Measurements from ENCODE around the gene CSF3.
"Not testable (repeated sequence)": the region's sequence is repeated elsewhere in the genome, so short reads cannot be mapped to it uniquely, and the experiment has no call there.

The CSF3 gene

GRCh38 chr17:40000161-40000560 lies 15.1 kb upstream of the CSF3 start:
- no peak overlapping the region for H4K8ac ChIP-seq (ENCODE audit: low read depth, low read length)
- H3K18ac ChIP-seq (ENCODE audit: low read length), result no peak overlapping the region
- DNase-seq, result no peak
- H3K27me3 ChIP-seq (ENCODE audit: insufficient read depth, low read length, poor library complexity), result no peaks in the 10 kb centered on the region
- H3K79me1 ChIP-seq (ENCODE audit: low read length), result no peaks in the 10 kb centered on the region
- WGBS (ENCODE audit: extremely low coverage, insufficient coverage, low lambda C conversion rate), result no CpG with 5 or more reads among the region's 7 CpGs
- H2BK120ac ChIP-seq (ENCODE audit: low read depth, low read length), result no peak overlapping the region
- no peak overlapping the region for H3K9ac ChIP-seq (ENCODE audit: low read length)
- H3K4ac ChIP-seq (ENCODE audit: low read depth, low read length), result no peak overlapping the region
- H3K79me2 ChIP-seq (ENCODE audit: control insufficient read depth, insufficient read depth, low read length), result no peaks in the 10 kb centered on the region
- H2AK5ac ChIP-seq (ENCODE audit: low read length), result no peak overlapping the region
- H3K4me2 ChIP-seq (ENCODE audit: low read length), result no peak overlapping the region
- no peak overlapping the region for H4K5ac ChIP-seq (ENCODE audit: low read length)
- no peak overlapping the region for H2BK15ac ChIP-seq (replicated peaks; ENCODE audit: low read depth)
- no peak overlapping the region for H3K4me3 ChIP-seq (ENCODE audit: low read length)
- no peak overlapping the region for H3K27ac ChIP-seq (ENCODE audit: low read depth, low read length)
- peaks cover 3% of the 10 kb centered on the region for H3K36me3 ChIP-seq (ENCODE audit: control insufficient read depth, insufficient read depth, low read length)
- H2BK5ac ChIP-seq (ENCODE audit: low read length), result no peak overlapping the region
- no peak overlapping the region for H3K56ac ChIP-seq (ENCODE audit: low read length)
- H3K4me1 ChIP-seq (ENCODE audit: control insufficient read depth, low read depth, low read length), result no peaks in the 10 kb centered on the region
- no peak overlapping the region for H3K23ac ChIP-seq (ENCODE audit: low read length)

GRCh38 chr17:40001335-40001734 lies 13.9 kb upstream of the CSF3 start:
- no CpG with 5 or more reads among the region's 8 CpGs for WGBS (ENCODE audit: extremely low coverage, insufficient coverage, low lambda C conversion rate)
- not testable (repeated sequence) for H3K4ac ChIP-seq (ENCODE audit: low read depth, low read length)

DNA sequence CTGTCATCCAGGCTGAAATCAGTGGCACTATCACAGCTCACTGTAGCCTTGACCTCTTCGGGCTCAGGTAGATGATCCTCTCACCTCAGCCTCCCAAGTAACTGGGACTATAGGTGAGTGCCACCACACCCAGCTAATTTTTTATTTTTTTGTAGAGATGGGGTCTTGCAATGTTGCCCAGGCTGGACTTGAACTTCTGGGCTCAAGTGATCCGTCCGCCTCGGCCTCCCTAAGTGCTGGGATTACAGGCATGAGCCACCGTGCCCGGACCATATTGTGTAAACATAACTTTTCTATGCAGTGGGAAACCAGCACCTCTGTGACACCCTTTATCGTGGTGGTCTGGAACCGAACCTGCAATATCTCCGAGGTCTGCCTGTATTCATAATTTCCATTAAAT lies 11.2 kb upstream of the CSF3 start:
- H2BK120ac ChIP-seq (ENCODE audit: low read depth, low read length), result no peak overlapping the region
- no peaks in the 10 kb centered on the region for H3K27me3 ChIP-seq (ENCODE audit: insufficient read depth, low read length, poor library complexity)
- whole genome bisulfite sequencing (ENCODE audit: extremely low coverage, insufficient coverage, low lambda C conversion rate), result no CpG with 5 or more reads among the region's 9 CpGs
- no peak overlapping the region for H3K27ac ChIP-seq (ENCODE audit: low read depth, low read length)
- no peak overlapping the region for H2AK5ac ChIP-seq (ENCODE audit: low read length)
- no peak overlapping the region for H3K4me2 ChIP-seq (ENCODE audit: low read length)
- no peaks in the 10 kb centered on the region for H3K79me1 ChIP-seq (ENCODE audit: low read length)
- no peak overlapping the region for H3K56ac ChIP-seq (ENCODE audit: low read length)
- H2BK15ac ChIP-seq (replicated peaks; ENCODE audit: low read depth), result no peak overlapping the region
- no peak overlapping the region for H2BK5ac ChIP-seq (ENCODE audit: low read length)
- no peak overlapping the region for H3K4ac ChIP-seq (ENCODE audit: low read depth, low read length)
- DNase-seq, result no peak
- no peaks in the 10 kb centered on the region for H3K36me3 ChIP-seq (ENCODE audit: control insufficient read depth, insufficient read depth, low read length)
- no peak overlapping the region for H3K23ac ChIP-seq (ENCODE audit: low read length)
- no peaks in the 10 kb centered on the region for H3K79me2 ChIP-seq (ENCODE audit: control insufficient read depth, insufficient read depth, low read length)
- H4K5ac ChIP-seq (ENCODE audit: low read length), result no peak overlapping the region
- no peak overlapping the region for H4K8ac ChIP-seq (ENCODE audit: low read depth, low read length)
- H3K4me1 ChIP-seq (ENCODE audit: control insufficient read depth, low read depth, low read length), result no peaks in the 10 kb centered on the region
- H3K18ac ChIP-seq (ENCODE audit: low read length), result no peak overlapping the region
- H3K4me3 ChIP-seq (ENCODE audit: low read length), result no peak overlapping the region
- H3K9ac ChIP-seq (ENCODE audit: low read length), result no peak overlapping the region

More at GRCh38 chr17:40001335-40001734, 13.9 kb upstream of the CSF3 start:
- not testable (repeated sequence) for H3K18ac ChIP-seq (ENCODE audit: low read length); H4K5ac ChIP-seq (ENCODE audit: low read length); DNase-seq; H3K4me1 ChIP-seq (ENCODE audit: control insufficient read depth, low read depth, low read length); H3K36me3 ChIP-seq (ENCODE audit: control insufficient read depth, insufficient read depth, low read length); H3K4me2 ChIP-seq (ENCODE audit: low read length); H4K8ac ChIP-seq (ENCODE audit: low read depth, low read length); H2BK5ac ChIP-seq (ENCODE audit: low read length); H2AK5ac ChIP-seq (ENCODE audit: low read length); H3K9ac ChIP-seq (ENCODE audit: low read length); H3K79me2 ChIP-seq (ENCODE audit: control insufficient read depth, insufficient read depth, low read length); H3K23ac ChIP-seq (ENCODE audit: low read length); H3K27me3 ChIP-seq (ENCODE audit: insufficient read depth, low read length, poor library complexity); H2BK120ac ChIP-seq (ENCODE audit: low read depth, low read length); H3K56ac ChIP-seq (ENCODE audit: low read length); H3K79me1 ChIP-seq (ENCODE audit: low read length); H3K4me3 ChIP-seq (ENCODE audit: low read length); H2BK15ac ChIP-seq (replicated peaks; ENCODE audit: low read depth); H3K27ac ChIP-seq (ENCODE audit: low read depth, low read length)

DNA sequence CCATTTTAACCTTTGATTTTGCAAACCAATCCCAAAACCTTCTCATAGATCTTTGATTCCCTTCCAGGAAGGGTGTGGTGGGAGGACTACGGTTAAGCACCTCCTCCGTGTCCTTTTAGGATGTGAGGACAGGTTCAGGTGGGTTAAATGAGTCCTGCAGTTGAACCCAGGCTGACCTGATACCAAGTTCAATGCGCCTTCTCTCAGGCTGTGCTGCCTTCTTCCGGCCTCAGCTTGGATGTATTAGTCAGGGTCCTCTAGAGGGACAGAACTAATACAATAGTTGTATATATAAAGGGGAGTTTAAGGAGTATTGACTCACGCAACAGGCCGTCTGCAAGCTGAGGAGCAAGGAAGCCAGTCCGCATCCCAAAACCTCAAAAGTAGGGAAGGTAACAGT lies 10.5 kb upstream of the CSF3 start:
- H2BK5ac ChIP-seq (ENCODE audit: low read length), result no peak overlapping the region
- H2BK15ac ChIP-seq (replicated peaks; ENCODE audit: low read depth), result no peak overlapping the region
- no peak overlapping the region for H2AK5ac ChIP-seq (ENCODE audit: low read length)
- H3K4me2 ChIP-seq (ENCODE audit: low read length), result no peak overlapping the region
- H3K4ac ChIP-seq (ENCODE audit: low read depth, low read length), result no peak overlapping the region
- H3K36me3 ChIP-seq (ENCODE audit: control insufficient read depth, insufficient read depth, low read length), result no peaks in the 10 kb centered on the region
- H3K23ac ChIP-seq (ENCODE audit: low read length), result no peak overlapping the region
- no peak overlapping the region for H3K56ac ChIP-seq (ENCODE audit: low read length)
- H3K27ac ChIP-seq (ENCODE audit: low read depth, low read length), result no peak overlapping the region
- no peaks in the 10 kb centered on the region for H3K79me2 ChIP-seq (ENCODE audit: control insufficient read depth, insufficient read depth, low read length)
- H3K9ac ChIP-seq (ENCODE audit: low read length), result no peak overlapping the region
- no peaks in the 10 kb centered on the region for H3K79me1 ChIP-seq (ENCODE audit: low read length)
- no CpG with 5 or more reads among the region's 7 CpGs for WGBS (ENCODE audit: extremely low coverage, insufficient coverage, low lambda C conversion rate)
- no peak overlapping the region for H4K8ac ChIP-seq (ENCODE audit: low read depth, low read length)
- H3K18ac ChIP-seq (ENCODE audit: low read length), result no peak overlapping the region
- no peak overlapping the region for H4K5ac ChIP-seq (ENCODE audit: low read length)
- no peaks in the 10 kb centered on the region for H3K27me3 ChIP-seq (ENCODE audit: insufficient read depth, low read length, poor library complexity)
- no peaks in the 10 kb centered on the region for H3K4me1 ChIP-seq (ENCODE audit: control insufficient read depth, low read depth, low read length)
- H3K4me3 ChIP-seq (ENCODE audit: low read length), result no peak overlapping the region
- H2BK120ac ChIP-seq (ENCODE audit: low read depth, low read length), result no peak overlapping the region
- DNase-seq, result no peak

DNA sequence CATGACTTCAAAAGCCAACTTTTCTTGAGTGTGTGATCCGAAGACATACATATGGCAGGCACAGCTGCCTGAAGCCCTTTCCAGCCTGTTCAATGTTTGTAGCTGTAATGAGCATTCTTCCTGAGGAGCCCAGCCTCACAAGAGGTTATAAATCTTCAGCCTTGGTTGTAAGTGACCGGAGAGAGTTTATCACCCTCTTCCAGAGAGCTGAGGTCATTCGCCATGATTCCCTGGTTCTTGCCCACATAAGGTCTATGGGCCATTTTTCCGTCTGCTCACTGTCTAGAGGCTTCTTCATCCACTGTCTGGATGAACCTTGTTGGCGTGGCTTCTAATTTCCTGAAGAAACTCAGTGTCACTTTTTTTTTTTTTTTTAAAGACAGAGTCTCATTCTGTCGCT lies 9.7 kb upstream of the CSF3 start:
- H2BK5ac ChIP-seq (ENCODE audit: low read length), result no peak overlapping the region
- no peaks in the 10 kb centered on the region for H3K79me2 ChIP-seq (ENCODE audit: control insufficient read depth, insufficient read depth, low read length)
- H3K27me3 ChIP-seq (ENCODE audit: insufficient read depth, low read length, poor library complexity), result no peaks in the 10 kb centered on the region
- H3K9ac ChIP-seq (ENCODE audit: low read length), result no peak overlapping the region
- no peak overlapping the region for H4K5ac ChIP-seq (ENCODE audit: low read length)
- H2BK15ac ChIP-seq (replicated peaks; ENCODE audit: low read depth), result no peak overlapping the region
- no peak overlapping the region for H3K56ac ChIP-seq (ENCODE audit: low read length)
- no peak overlapping the region for H2BK120ac ChIP-seq (ENCODE audit: low read depth, low read length)
- H3K27ac ChIP-seq (ENCODE audit: low read depth, low read length), result no peak overlapping the region
- no CpG with 5 or more reads among the region's 6 CpGs for WGBS (ENCODE audit: extremely low coverage, insufficient coverage, low lambda C conversion rate)
- no peak overlapping the region for H3K18ac ChIP-seq (ENCODE audit: low read length)
- DNase-seq, result no peak
- H3K79me1 ChIP-seq (ENCODE audit: low read length), result no peaks in the 10 kb centered on the region
- no peak overlapping the region for H3K4me2 ChIP-seq (ENCODE audit: low read length)
- no peak overlapping the region for H3K4me3 ChIP-seq (ENCODE audit: low read length)
- H3K23ac ChIP-seq (ENCODE audit: low read length), result no peak overlapping the region
- H3K4ac ChIP-seq (ENCODE audit: low read depth, low read length), result no peak overlapping the region
- no peaks in the 10 kb centered on the region for H3K4me1 ChIP-seq (ENCODE audit: control insufficient read depth, low read depth, low read length)
- no peak overlapping the region for H2AK5ac ChIP-seq (ENCODE audit: low read length)
- H4K8ac ChIP-seq (ENCODE audit: low read depth, low read length), result no peak overlapping the region
- H3K36me3 ChIP-seq (ENCODE audit: control insufficient read depth, insufficient read depth, low read length), result no peaks in the 10 kb centered on the region

DNA sequence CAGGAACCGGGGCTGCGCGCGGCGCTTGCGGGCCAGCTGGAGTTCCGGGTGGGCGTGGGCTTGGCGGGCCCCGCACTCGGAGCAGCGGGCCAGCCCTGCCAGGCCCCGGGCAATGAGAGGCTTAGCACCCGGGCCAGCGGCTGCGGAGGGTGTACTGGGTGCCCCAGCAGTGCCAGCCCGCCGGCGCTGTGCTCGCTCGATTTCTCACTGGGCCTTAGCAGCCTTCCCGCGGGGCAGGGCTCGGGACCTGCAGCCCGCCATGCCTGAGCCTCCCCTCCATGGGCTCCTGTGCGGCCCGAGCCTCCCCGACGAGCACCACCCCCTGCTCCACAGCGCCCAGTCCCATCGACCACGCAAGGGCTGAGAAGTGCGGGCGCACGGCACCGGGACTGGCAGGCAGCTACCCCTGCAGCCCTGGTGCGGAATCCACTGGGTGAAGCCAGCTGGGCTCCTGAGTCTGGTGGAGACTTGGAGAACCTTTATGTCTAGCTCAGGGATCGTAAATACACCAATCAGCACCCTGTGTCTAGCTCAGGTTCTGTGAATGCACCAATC lies 4.2 kb upstream of the CSF3 start:
- H3K4me3 ChIP-seq (ENCODE audit: low read length), result not testable (repeated sequence)

More for the DNA sequence above, 4.2 kb upstream of the CSF3 start:
- no CpG with 5 or more reads among the region's 38 CpGs for WGBS (ENCODE audit: extremely low coverage, insufficient coverage, low lambda C conversion rate)
- H2BK5ac ChIP-seq (ENCODE audit: low read length); DNase-seq; H3K18ac ChIP-seq (ENCODE audit: low read length); H4K8ac ChIP-seq (ENCODE audit: low read depth, low read length); H3K27me3 ChIP-seq (ENCODE audit: insufficient read depth, low read length, poor library complexity); H3K27ac ChIP-seq (ENCODE audit: low read depth, low read length); H2BK120ac ChIP-seq (ENCODE audit: low read depth, low read length); H3K23ac ChIP-seq (ENCODE audit: low read length); H3K4me2 ChIP-seq (ENCODE audit: low read length); H3K36me3 ChIP-seq (ENCODE audit: control insufficient read depth, insufficient read depth, low read length); H3K4ac ChIP-seq (ENCODE audit: low read depth, low read length); H3K56ac ChIP-seq (ENCODE audit: low read length); H3K79me2 ChIP-seq (ENCODE audit: control insufficient read depth, insufficient read depth, low read length); H3K79me1 ChIP-seq (ENCODE audit: low read length); H3K9ac ChIP-seq (ENCODE audit: low read length); H3K4me1 ChIP-seq (ENCODE audit: control insufficient read depth, low read depth, low read length); H2AK5ac ChIP-seq (ENCODE audit: low read length); H2BK15ac ChIP-seq (replicated peaks; ENCODE audit: low read depth); H4K5ac ChIP-seq (ENCODE audit: low read length): not testable (repeated sequence)

Data from mesendoderm (in vitro differentiated cells).